K562 (cell line): ENCODE measurements around the gene FILIP1. TPM values are rescaled to one million over a fixed set of nuclear protein-coding genes. Genes with fewer than 3 reads are reported as not detected.

Source experiments
- ATAC-seq: fragments of 200-7000 bp; cut with Tn5 transposase; 3 replicates; pipeline ENCODE4 v1.9.1; 2020; ENCODE audit warnings: moderate library complexity
- BruUV-seq: library from RNA; stranded (reverse); fragments of 400-500 nt; replicated peaks from 2 replicates; lab custom pipeline; 2021; lab: Mats Ljungman, UMichigan
- CTCF ChIA-PET: fragments of 300-600 bp; formaldehyde crosslinking; extraction: SDS; loops from one replicate; lab custom pipeline; 2021; ENCODE audit warnings: low intra/inter-chr PET ratio; lab: Yijun Ruan, JAX
- POLR2A ChIA-PET: fragments of 300-600, 350-650 bp; sonication (Branson Sonifier 250); formaldehyde crosslinking; extraction: SDS; loops from one replicate; lab custom pipeline; 2021; ENCODE audit warnings: antibody characterized with exemption, inconsistent platforms; lab: Yijun Ruan, JAX
- DNase-seq, 4 experiments: peaks; one replicate each; pipeline versions ENCODE4 v3.0.0 to v3.0.0-alpha.2; 2011 to 2018; ENCODE audit warnings: low spot score in 3 of 4, mixed read lengths in 3 of 4; ENCODE audit errors: extremely low read depth in 1 of 4
- FAIRE-seq: peaks from 2 replicates; lab custom pipeline; 2011; peaks lifted over from hg19 to GRCh38; lab: Jason Lieb, UNC
- H2AFZ ChIP-seq: 2 replicates; pipeline ENCODE4 v1.6.0; 2011; ENCODE audit warnings: low read depth, low read length, control low read depth, inconsistent platforms
- H3K27ac ChIP-seq: fragments of 200-600 bp; 3 replicates; pipeline ENCODE4 v1.8.0; 2011; ENCODE audit warnings: low read depth, mild to moderate bottlenecking, control low read depth, inconsistent platforms, low read length, moderate library complexity, mixed read lengths; ENCODE audit errors: extremely low read depth
- H3K27me3 ChIP-seq, 2 experiments: fragments of 300-600 bp in 1 of 2; 2 replicates in 1 of 2; 3 replicates in 1 of 2; pipeline versions ENCODE4 v1.6.0 to v1.8.0; 2011; ENCODE audit warnings: inconsistent platforms in 2 of 2, low read length in 2 of 2, mild to moderate bottlenecking in 1 of 2, mixed read lengths in 1 of 2, moderate library complexity in 1 of 2; ENCODE audit not compliant: control insufficient read depth in 2 of 2, insufficient read depth in 2 of 2
- H3K36me3 ChIP-seq: fragments of 300-600 bp; 3 replicates; pipeline ENCODE4 v1.8.0; 2011; ENCODE audit warnings: mild to moderate bottlenecking, low read length, inconsistent platforms; ENCODE audit not compliant: control insufficient read depth, insufficient read depth
- H3K4me1 ChIP-seq, 2 experiments: fragments of 200-600 bp in 1 of 2; replicated peaks in 1 of 2; 2 replicates in 1 of 2; 3 replicates in 1 of 2; pipeline versions ENCODE4 v1.5.1 to v1.8.0; 2011; ENCODE audit warnings: inconsistent platforms in 2 of 2, low read length in 2 of 2, mild to moderate bottlenecking in 1 of 2, mixed read lengths in 1 of 2, moderate library complexity in 1 of 2; ENCODE audit not compliant: control insufficient read depth in 2 of 2, insufficient read depth in 2 of 2
- H3K4me2 ChIP-seq: 2 replicates; pipeline ENCODE4 v1.6.1; 2011; ENCODE audit warnings: low read length, control low read depth, inconsistent platforms, mixed read lengths; ENCODE audit not compliant: insufficient read depth
- H3K4me3 ChIP-seq: fragments of 200-600 bp; sonication (generic), shearing (Covaris generic); 2 replicates; pipeline ENCODE4 v1.5.1; 2016; ENCODE audit warnings: control low read depth, inconsistent platforms
- H3K79me2 ChIP-seq: fragments of 200-600 bp; 3 replicates; pipeline ENCODE4 v1.8.0; 2011; ENCODE audit warnings: low read length, inconsistent platforms; ENCODE audit not compliant: control insufficient read depth, insufficient read depth
- H3K9ac ChIP-seq, 2 experiments: 2 replicates each; pipeline versions ENCODE4 v1.6.0 to v1.6.1; 2011; ENCODE audit warnings: low read depth in 2 of 2, low read length in 2 of 2, control low read depth in 1 of 2, inconsistent platforms in 1 of 2, mild to moderate bottlenecking in 1 of 2, mixed read lengths in 1 of 2; ENCODE audit not compliant: insufficient read depth in 1 of 2
- H3K9me1 ChIP-seq: one replicate; pipeline ENCODE4 v1.6.0; 2011; ENCODE audit warnings: inconsistent platforms, mild to moderate bottlenecking, low read length, moderate library complexity; ENCODE audit not compliant: control insufficient read depth, insufficient read depth
- H3K9me3 ChIP-seq: replicated peaks from 2 replicates; pipeline ENCODE4 v1.5.1; 2011; ENCODE audit warnings: low read depth, low read length, inconsistent platforms; ENCODE audit not compliant: control insufficient read depth, insufficient read depth
- H4K20me1 ChIP-seq: replicated peaks from 2 replicates; pipeline ENCODE4 v1.6.1; 2011; ENCODE audit warnings: low read length, inconsistent platforms, mixed read lengths; ENCODE audit not compliant: control insufficient read depth, insufficient read depth
- FOXA1 ChIP-seq: fragments of 450-650 bp; IDR thresholded peaks from 2 replicates; pipeline ENCODE4 v1.6.1; 2016; ENCODE audit warnings: mild to moderate bottlenecking, borderline replicate concordance
- PRDM10 ChIP-seq: fragments of 450-650 bp; IDR thresholded peaks from 2 replicates; pipeline ENCODE4 v1.6.1; 2018; ENCODE audit not compliant: partially characterized antibody
- WGBS: fragments of 100-300 bp; shearing (Covaris generic); methylation state at CpG from one replicate; pipeline ENCODE4 v1.1.6; 2016; ENCODE audit warnings: low coverage, mixed read lengths; ENCODE audit not compliant: insufficient coverage; ENCODE audit errors: missing lambda C conversion rate; 5-methylcytosine and 5-hydroxymethylcytosine counted together
- in situ Hi-C: fragments of 300-500 bp; cut with MboI; formaldehyde crosslinking; loops from 4 replicates; pipeline ENCODE4 v1.15.0; 2018; ENCODE audit warnings: inconsistent platforms, mixed read lengths
- intact Hi-C: fragments of 100-400 bp; cut with micrococcal nuclease; formaldehyde crosslinking; loops from 2 replicates; pipeline ENCODE4 v1.14.2; 2022
- polyA plus RNA-seq, 8 experiments: library from polyadenylated mRNA; depleted of rRNA in 4 of 8; stranded (reverse) in 5 of 8; unstranded in 3 of 8; fragments of >200 nt; fragmentation: Nextera tagmentation in 2 of 8; fragmentation: Illumina TruSeq in 1 of 8; extraction: Ambion mirVana in 2 of 8; extraction: Trizol in 1 of 8; gene quantifications; 2 replicates each; pipeline versions ENCODE4 v1.2.1 to v1.2.3, GENCODE V29; 2011 to 2014; ENCODE audit warnings: inconsistent platforms in 1 of 8, missing spikeins in 1 of 8
- total RNA-seq, 7 experiments: library from RNA; depleted of rRNA in 6 of 7; stranded (reverse); fragments of >200 nt in 6 of 7; fragmentation: Illumina TruSeq in 2 of 7; extraction: Trizol in 2 of 7; gene quantifications; 2 replicates each; pipeline versions ENCODE4 v1.2.1 to v1.2.3, GENCODE V29; 2011 to 2021; ENCODE audit warnings: low replicate concordance in 1 of 7
- TF ChIP-seq, protein P1 (sequence below): fragments of 250-450 bp; sonication (Bioruptor Pico); IDR thresholded peaks from 2 replicates; pipeline ENCODE4 v1.8.0; 2021; ENCODE audit warnings: moderate library complexity, mild to moderate bottlenecking, inconsistent platforms

FILIP1 gene
- total and polyA plus RNA-seq, 9 of the 15 experiments (the other 6 are each of a cell fraction or from before 2014, with no cell fraction given) = 0.03 to 0.25 (median 0.10) TPM; not detected in 1

- TF ChIP-seq FOXA1 (no peak), PRDM10 (no peak)
- TF ChIP-seq, protein P1, sequence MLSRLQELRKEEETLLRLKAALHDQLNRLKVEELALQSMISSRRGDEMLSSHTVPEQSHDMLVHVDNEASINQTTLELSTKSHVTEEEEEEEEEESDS (CRISPR knock-in tag) = no peak
- FAIRE-seq (no peak), ATAC-seq (no peak), DNase-seq (no peak)
- H3K4me3 ChIP-seq = no peak overlapping the region
- in situ Hi-C loops (no loop called here), intact Hi-C loops (no loop called here)
- 8% methylated on average over 2 of the region's 2 CpGs for WGBS
- H2AFZ ChIP-seq = no peak overlapping the region
- peaks cover 3 to 9% of the 10 kb centered on the region in 2 experiments; a peak in 2 of 5 replicates for H3K27me3 ChIP-seq
- H3K9me3 ChIP-seq = no peaks in the 10 kb centered on the region
- no peaks in the 10 kb centered on the region for H4K20me1 ChIP-seq
- CTCF ChIA-PET = no interaction called here
- no peak overlapping the region for H3K9ac ChIP-seq
- POLR2A ChIA-PET = interaction anchor here (0.7 kb wide), 1 partner anchor 92 kb away, joined by 3 read pairs; no protein-coding TSS in a partner anchor
- no TSS peak for BruUV-seq
- no peaks in the 10 kb centered on the region for H3K36me3 ChIP-seq
- H3K4me1 ChIP-seq = peaks cover 4 to 8% of the 10 kb centered on the region in 2 experiments; a peak in 3 of 5 replicates
- H3K79me2 ChIP-seq = no peaks in the 10 kb centered on the region
- H3K4me2 ChIP-seq = no peak overlapping the region
- H3K27ac ChIP-seq = no peak overlapping the region
- no peaks in the 10 kb centered on the region for H3K9me1 ChIP-seq
Measured at GRCh38 chr6:75351570-75351969, 142.0 kb downstream of the FILIP1 start.
